HG02610 (cell line): ENCODE measurements around the gene CAMK2A.
"Not testable (repeated sequence)": the region's sequence is repeated elsewhere in the genome, so short reads cannot be mapped to it uniquely, and the experiment has no call there.

ENCODE experiments used
- ATAC-seq: cut with Tn5 transposase; IDR thresholded peaks from one replicate; pipeline ENCODE4 v1.9.1; 2021; ENCODE audit warnings: mild to moderate bottlenecking, moderate library complexity; ENCODE audit not compliant: unreplicated experiment

CAMK2A gene

DNA sequence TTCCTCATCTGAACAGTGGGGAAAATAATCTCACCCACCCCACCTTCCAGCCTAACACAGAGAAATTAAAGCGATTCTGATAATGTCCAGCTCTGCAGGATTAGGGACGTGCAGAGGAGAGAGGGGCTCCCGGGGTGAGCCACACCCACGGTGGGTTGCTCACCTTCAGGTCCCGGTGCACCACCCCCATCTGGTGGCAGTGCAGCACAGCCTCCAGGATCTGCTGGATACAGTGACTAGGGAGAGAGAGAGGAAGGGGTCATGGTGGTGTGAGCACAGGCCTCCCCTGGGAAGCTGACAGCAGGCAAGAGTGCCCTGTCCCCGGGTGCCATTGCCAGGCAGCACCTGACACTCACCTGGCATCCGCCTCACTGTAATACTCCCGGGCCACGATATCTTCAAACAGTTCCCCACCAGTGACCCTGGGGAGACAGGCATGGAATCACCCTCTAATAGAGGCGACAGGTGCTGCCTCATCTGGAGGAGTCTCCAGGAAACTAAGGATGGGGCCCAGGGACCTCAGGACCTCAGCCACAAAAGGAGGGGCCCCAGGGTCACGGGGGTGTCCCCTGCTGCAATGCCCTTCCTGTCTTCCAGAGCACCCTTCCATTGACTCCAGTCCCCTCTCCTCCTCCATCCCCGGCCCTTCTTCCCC is 33.0 kb downstream of the CAMK2A start:
- ATAC-seq: no peak

- ATAC-seq: no peak
Measured at GRCh38 chr5:150255659-150256409, 33.7 kb downstream of the CAMK2A start.

DNA sequence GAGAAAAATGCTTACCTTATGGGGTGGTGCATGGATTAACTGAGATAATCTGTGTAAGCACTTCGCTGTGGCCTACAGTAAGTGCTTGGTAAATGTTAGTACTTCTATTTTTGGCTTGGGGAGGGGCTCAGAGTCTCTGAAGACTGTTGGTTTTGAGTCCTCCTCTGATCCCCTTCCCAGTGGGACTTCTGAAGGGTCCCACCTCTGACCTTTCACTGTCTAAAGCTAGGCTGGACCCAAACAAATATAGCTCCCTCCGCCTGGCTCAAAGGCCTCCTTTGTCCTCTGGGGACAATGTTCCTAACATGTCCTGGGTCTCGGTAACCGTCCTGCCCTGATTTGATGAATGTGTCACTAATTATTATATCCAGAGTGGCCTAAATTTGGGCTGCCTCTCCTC is 34.8 kb downstream of the CAMK2A start:
- ATAC-seq: no peak

- ATAC-seq: no peak
Measured at GRCh38 chr5:150254363-150254762, 35.2 kb downstream of the CAMK2A start.

- no peak for ATAC-seq
Measured at GRCh38 chr5:150253416-150254208, 36.0 kb downstream of the CAMK2A start.

DNA sequence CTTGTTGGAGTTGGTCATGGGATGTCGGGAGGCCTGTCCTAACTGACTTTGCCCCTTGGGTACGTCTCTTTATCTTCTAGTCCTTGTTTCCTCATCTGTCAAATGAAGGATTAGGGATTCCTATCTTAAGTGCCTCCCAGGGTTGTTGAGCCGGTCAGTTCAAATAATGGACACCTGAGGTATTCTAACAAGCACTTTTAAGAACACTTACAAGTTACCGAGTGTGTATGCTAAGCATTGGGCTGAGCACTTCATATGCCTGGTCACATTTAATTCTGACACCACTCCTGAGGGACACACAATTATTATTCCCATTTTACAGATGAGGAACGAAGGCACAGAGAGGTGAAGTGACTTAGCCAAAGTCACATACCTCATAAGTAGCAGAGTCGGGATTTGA is 37.1 kb downstream of the CAMK2A start:
- no peak for ATAC-seq

- no peak for ATAC-seq
Measured at GRCh38 chr5:150251504-150251903, 38.1 kb downstream of the CAMK2A start.

GRCh38 chr5:150249744-150250143 is 39.8 kb downstream of the CAMK2A start:
- ATAC-seq: no peak

- no peak for ATAC-seq
Measured at GRCh38 chr5:150248946-150249345, 40.6 kb downstream of the CAMK2A start.

DNA sequence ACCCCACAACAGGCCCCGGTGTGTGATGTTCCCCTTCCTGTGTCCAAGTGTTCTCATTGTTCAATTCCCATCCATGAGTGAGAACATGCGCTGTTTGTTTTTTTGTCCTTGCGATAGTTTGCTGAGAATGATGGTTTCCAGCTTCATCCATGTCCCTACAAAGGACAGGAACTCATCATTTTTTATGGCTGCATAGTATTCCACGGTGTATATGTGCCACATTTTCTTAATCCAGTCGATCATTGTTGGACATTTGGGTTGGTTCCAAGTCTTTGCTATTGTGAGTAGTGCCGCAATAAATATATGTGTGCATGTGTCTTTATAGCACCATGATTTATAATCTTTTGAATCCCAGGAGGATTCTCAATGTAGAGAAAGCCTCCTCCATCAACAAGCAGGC is 41.1 kb downstream of the CAMK2A start:
- ATAC-seq: not testable (repeated sequence)

DNA sequence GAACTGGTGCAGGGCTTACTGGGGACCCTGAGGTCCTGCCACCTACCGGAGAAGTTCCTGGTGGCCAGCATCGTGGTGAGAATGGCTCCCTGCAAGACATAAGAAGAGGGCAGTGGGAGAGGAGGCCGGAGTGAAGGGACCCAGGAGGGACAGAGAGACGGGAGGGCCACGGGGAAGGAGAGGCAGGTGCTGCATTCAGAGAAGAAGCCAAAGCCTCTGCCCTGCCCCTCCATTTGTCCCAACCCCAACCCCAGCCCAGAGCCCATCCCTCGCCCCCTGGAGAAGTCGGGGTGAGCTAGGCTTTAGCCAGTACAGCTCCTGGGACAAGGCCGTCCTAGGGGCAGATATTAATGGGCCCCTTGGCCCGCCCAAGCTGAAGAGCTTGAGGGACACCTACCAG is 41.8 kb downstream of the CAMK2A start:
- no peak for ATAC-seq

DNA sequence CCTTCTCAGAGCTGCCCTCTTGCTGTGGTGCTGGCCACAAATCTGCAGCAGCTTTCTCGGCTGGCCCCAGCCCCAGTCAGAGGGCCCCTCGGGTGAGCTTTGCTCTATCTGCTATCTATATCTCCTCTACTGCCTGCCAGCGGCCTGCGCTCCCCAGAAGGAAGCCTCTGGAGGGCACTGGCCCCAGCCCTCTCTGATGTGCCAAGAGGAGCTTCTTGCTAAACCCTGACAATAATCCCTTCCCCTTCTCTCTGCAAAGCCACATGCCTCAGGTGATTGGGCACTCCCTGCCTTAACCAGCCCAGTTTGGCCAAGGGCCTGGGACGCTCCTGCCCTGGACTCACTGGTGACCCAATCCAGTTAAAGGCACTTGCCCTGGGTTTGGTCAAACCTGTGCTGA is 42.7 kb downstream of the CAMK2A start:
- no peak for ATAC-seq

DNA sequence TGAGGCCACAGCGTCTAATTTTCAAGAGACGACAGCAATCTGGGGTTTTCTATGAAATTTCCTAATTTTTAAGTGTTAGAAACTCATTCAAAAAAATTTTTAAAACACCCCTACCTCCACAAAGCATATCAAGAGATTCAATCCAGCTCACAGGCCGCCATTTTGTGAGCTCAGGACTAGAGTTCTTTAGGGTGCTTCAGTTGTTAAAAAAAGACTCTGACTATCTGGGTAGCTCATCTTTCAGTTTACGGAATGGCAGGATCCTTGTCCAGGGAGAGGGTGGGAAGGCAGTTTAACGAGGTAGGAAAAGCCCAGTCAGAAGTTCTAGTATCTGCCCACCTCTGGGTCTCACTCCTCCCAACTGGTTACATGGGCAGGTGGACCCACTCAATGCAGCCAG is 43.1 kb downstream of the CAMK2A start:
- ATAC-seq: no peak

DNA sequence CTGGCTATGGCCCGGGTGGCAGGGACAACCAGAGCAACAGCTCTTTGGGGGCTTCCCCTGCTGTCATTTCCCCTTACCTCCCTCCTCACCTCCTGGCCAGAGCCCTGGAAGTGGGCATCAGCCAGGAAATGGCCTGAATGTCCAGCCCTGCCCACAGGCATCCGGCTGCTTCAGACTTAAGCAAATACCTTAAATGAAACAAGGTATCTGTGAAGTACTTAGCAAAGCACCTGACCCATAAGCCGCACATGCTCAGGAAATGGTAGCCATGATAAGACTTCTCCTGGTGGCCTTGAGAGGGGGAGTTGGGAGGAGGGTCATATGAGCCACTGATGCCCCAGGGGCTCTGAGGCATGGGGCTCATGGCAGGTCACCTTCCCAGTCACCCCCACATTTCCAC is 43.8 kb downstream of the CAMK2A start:
- no peak for ATAC-seq

DNA sequence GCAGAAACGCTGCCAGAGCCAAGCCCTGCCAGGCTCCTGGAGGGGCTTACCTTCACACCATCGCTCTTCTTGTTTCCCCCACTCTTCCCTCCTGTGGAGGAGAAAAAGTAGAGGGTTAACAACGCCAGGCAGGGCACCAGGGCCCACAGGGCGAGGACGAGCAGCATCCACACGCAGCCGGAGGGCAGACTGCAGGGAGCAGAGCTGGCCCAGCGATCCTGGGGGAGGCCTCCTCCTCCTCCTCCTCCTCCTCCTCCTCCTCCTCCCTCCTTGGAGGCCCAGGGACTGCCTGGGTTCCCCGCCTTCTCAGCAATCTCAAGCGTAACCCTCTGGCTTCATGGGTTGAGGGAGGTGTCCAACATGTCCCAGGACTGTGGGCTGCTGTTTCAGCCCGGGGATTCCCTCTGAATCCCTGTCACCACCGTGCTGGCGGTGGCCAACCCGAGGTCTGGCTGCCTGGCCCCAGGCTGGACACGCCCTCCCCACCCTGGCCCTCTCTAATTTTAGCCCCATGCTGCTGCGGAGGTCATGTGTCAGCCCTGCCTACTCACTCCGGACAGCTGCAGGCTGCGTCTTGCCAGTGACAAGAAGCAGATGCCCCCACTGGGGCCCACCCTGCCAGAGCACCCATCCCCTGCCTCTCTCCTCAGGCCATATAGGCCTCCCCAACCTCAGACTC is 44.3 kb downstream of the CAMK2A start:
- ATAC-seq: no peak

GRCh38 chr5:150244209-150244608 is 45.4 kb downstream of the CAMK2A start:
- no peak for ATAC-seq

DNA sequence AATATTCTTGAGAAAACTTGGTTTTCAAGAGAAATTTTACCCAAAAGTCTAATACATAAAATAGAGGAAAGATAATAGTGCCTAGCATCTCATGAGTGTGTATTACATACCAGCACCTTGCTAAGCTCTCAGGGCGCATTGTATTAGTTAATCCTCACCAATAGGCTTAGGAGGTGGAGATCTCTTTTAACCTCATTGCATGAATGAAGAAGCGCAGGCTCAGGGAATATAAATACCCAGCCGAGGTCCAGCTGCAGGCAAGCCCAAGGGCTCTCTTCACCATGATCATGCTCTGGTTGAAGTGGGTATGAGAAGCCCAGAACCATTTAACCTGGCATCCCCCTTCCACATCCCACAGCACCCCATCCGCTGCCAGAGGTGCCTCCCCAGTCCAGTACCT is 46.0 kb downstream of the CAMK2A start:
- no peak for ATAC-seq

DNA sequence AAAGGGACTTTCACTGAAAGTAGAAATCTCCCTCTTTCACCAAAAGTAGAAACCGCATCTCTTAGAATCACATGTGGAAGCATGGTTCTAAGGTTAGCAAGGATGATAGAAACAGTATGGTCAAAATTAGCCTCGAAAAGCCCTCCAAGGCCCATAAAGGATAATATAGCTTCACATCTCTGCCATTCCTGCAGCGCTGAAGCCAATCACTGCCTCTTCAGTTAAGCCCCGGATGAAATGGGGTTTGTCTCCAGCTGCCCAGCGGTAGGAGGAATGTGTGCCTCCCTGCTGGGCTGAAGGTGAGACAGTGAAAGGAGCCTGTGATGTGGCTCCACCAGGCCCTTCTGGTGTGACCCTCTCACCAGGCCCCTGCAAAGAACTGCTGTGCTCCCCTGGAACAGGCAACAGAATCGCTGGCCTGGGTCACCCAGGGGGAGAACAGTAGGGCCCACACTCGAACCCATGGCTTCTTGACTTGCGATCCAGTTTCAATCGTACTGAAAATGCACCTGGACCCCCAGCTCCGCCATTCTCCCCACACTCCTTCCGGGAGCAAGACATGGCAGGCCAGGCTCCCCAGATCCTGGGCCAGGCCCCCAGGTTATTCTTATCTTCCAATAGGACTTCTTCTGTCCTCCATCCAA is 47.2 kb downstream of the CAMK2A start:
- ATAC-seq: no peak

DNA sequence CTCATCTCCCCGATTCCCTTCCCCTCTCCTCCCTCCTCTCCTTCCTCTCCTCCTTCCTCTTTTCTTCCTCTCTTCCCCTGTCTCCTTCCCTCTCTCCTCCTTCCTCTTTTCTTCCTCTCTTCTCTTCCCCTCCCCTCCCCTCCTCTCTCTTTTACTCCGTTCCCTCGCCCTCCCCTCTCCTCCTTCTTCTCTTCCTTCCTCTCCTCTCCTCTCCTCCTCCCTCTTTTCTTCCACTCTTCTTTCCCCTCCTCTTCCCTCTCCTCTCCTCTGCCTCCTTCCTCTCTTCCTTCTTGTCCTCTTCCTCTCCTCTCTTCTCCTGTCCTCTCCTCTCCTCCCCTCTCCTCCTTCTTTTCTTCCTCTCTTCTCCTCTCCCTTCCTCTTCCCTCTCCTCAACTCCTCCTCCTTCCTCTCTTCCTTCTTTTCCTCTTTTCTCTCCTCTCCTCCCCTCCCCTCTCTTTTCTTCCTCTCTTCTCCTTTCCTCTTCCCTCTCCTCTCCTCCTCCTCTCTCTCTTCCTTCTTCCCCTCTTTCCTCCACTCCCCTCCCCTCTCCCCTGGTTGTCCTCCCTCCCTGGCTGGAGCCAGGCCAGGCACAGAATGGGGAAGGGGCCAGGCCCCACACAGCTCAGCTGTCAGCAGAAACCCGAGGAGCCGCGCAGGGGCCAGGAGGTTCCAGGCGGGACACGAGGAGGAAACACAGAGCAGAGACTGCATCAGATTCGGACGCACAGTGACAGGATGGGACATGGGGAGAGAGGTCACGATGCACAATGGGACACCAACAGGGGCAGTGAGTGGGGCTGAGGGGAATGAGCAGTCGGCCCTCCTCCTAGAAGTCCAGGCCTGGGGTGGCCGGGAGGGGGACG is 48.0 kb downstream of the CAMK2A start:
- no peak for ATAC-seq

DNA sequence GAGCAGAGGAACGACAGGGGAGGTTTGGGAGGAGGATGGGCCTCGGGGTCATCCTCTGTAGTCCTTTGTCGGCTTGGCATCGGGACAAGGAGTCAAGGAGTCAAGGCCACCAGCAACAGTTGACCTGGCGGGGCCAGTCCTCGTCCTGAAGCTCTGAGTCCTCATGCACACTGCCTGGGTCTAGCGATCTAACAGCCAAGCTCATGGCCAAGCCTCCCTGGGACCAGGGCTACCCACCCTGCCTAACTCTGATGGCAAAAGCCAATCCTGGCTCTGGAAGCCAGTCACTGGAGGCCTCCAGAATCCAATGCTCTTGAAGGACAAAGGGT is 49.8 kb downstream of the CAMK2A start:
- ATAC-seq: no peak
